Panc1 (cell line): Measurements from ENCODE around the gene COL4A3.

Source experiments
- CTCF ChIP-seq: fragments of 450-650 bp; IDR thresholded peaks from 2 replicates; pipeline ENCODE4 v1.5.1; 2017; ENCODE audit warnings: mild to moderate bottlenecking
- POLR2AphosphoS5 ChIP-seq: IDR thresholded peaks from 2 replicates; pipeline ENCODE4 v1.6.1; 2012; ENCODE audit warnings: mild to moderate bottlenecking, low read depth, low read length, moderate library complexity
- REST ChIP-seq, 2 experiments: IDR thresholded peaks; 2 replicates each; pipeline ENCODE4 v1.6.1; 2011 to 2012; ENCODE audit warnings: low read depth in 2 of 2, control low read depth in 1 of 2, low read length in 1 of 2, mild to moderate bottlenecking in 1 of 2, moderate library complexity in 1 of 2; ENCODE audit not compliant: insufficient read depth in 1 of 2
- SIN3A ChIP-seq: IDR thresholded peaks from 2 replicates; pipeline ENCODE4 v1.6.1; 2012; ENCODE audit warnings: low read depth, mild to moderate bottlenecking, low read length, moderate library complexity, borderline replicate concordance; ENCODE audit not compliant: insufficient read depth
- TCF7L2 ChIP-seq: IDR thresholded peaks from 2 replicates; pipeline ENCODE4 v1.6.1; 2011; ENCODE audit warnings: mild to moderate bottlenecking, low read depth, low read length, inconsistent platforms

DNA sequence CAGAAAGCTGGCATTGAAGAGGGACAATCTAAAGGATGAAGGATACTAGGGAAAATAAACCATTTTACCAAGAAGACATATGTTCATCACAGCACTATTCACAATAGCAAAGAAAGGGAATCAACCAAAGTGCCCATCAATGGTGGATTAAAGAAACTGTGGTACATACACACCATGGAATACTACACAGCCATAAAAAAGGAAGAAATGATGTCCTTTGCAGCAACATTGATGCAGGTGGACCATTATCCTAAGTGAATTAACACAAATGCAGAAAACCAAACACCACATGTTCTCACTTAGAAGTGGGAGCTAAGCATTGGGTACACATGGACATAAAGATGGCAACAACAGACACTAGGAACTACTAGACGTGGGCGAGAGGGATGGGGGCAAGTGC lies 153.4 kb downstream of the COL4A3 start:
- TF ChIP-seq CTCF (no peak), POLR2AphosphoS5 (no peak), REST (IDR thresholded peaks at IDR 0.05; ENCODE audit: insufficient read depth in 1 of 2, low read depth in 2 of 2, low read length in 1 of 2) (no peak), TCF7L2 (no peak), SIN3A (no peak)
